Stimulated activated CD4-positive, alpha-beta T cell treated with anti-CD3 and anti-CD28 coated beads, Interleukin-4, amount 100 ng/mL, for 24 hours (primary cell): ENCODE measurements around the gene VPS37C.
"Not testable (repeated sequence)": the region's sequence is repeated elsewhere in the genome, so short reads cannot be mapped to it uniquely, and the experiment has no call there.

ENCODE experiments used
- DNase-seq: peaks from one replicate; pipeline ENCODE4 v3.0.0-alpha.2; 2020

VPS37C gene

DNA sequence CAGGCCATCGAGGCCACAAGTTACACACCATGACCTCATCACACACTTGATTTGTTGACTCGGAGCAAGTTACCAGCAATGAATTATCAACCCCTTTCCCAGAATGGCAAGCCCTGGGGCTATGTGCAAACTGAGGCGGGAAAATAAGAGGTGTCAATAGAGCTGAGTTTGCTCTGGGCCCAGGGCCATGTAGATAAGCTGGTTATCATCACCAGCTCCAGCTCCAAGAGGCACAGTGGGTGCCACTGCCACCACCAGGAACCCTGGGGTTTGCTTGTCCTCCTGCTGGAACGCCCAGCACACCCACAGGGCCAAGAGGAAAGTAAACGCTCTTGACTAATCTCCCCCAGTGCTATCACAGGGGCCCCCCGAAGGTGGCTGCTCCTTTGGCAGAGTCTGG lies 13.0 kb upstream of the VPS37C start:
- DNase-seq: no peak

DNA sequence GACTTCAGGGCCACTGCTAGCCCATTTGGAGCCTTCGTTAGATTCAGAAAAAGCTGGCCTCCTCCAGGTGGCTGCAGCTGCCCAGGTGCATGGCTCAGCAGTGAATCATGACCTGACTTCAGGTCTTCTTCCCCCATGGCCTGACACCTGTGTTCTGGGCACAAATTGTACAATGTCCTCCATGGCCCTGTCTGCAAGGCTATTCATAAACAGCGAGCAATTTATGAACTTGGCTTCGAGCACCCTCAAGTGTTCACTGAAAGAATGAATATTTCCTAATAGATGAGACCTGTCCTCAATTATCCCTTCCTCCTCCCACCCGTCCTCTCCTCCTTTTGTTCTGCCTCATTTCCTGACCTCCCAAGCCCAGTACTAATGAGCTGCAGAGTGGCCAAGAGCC lies 12.2 kb upstream of the VPS37C start:
- DNase-seq: no peak

DNA sequence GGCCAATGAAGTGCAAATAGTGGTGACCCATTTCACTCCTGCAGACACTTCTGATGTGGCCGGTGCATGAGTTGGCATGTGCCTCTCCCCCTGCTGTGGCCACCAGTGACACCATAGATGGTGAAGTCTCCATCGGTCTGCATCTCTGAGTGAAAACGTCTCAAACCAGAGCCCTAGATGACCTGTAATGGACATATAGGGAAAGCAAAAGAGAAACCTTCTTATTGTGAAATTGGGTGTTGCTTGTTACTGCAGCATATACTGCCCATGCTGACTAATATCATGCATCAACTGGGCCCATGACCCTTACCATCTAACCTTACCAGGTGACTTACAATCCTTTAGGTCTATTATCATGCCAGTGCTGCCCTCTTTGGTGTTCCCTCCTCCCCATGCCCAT lies 11.7 kb upstream of the VPS37C start:
- DNase-seq: no peak

DNA sequence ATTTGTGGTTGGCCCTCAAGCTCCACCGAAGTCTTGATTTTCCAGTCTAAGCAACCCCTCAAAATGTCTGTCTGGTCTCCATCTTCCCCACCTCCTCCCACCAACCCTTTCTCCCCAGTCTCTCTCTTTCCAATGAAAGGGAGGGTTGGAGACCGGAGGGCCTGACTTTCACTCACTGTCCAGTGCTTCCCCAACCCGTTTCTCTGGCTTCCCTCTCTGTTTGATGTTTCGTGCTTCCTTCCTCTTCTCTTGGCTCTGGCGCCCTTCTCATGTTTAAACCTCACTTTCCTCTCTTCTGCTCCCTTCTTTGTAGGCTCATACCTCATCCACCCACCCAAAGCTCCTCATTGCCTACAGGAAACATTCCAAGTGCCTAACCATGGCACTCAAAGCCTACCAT lies 11.1 kb upstream of the VPS37C start:
- DNase-seq: no peak

DNA sequence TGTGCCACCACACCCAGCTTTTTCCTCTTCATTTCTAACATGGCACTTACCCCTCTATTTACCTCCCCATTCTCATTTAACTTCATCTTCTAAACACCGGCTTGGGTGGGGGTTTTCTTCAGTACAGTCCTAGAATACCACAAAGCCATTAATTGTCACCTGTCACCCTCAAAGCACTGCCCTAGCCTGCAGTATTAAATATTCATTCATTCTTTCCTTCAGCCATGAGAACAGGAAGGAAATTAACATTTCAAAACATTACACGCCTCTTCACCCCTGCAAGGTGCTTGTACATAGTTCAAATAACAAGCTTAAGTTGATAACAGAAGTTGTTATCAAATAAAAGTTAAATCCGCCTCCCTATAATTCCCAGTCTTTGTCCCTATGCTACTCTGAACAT lies 10.7 kb upstream of the VPS37C start:
- DNase-seq: no peak

DNA sequence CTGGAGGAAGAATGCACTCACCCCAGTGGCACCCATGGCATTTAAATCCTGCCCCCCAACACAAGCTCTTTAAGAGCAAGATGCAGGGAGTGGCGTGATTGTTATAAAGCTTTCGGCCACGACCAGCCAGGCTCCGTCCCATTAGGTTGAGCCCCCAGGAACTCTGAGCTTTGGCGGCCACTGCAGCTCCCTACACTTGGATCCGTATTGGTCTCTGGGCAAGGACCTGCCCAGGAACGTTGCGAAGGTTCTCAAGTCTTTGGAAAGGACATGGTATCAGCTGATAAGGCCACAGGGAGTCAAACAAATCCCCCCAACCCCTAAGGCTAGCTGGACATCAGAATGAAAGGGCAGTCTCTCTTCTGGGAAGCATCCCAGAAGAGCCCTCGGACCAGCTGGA lies 9.3 kb upstream of the VPS37C start:
- DNase-seq: no peak

DNA sequence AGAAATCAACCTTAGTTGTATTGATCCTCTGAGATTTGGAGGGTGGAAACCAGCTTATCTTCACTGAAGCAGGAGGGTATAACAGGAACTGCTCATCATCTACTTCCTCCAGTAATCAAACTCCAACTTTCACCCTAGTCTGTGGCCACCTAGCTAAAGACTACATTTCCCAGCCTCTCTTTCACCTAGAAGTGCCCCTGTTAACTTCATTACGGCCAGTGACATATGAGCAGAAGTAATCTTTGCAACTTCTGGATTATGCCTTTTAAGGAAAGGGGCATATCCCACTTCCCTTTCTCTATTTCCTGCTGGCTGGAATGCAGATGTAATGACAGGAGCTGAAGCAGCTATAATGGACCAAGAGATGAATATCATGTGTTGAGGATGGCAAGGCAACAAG lies 7.6 kb upstream of the VPS37C start:
- DNase-seq: no peak

DNA sequence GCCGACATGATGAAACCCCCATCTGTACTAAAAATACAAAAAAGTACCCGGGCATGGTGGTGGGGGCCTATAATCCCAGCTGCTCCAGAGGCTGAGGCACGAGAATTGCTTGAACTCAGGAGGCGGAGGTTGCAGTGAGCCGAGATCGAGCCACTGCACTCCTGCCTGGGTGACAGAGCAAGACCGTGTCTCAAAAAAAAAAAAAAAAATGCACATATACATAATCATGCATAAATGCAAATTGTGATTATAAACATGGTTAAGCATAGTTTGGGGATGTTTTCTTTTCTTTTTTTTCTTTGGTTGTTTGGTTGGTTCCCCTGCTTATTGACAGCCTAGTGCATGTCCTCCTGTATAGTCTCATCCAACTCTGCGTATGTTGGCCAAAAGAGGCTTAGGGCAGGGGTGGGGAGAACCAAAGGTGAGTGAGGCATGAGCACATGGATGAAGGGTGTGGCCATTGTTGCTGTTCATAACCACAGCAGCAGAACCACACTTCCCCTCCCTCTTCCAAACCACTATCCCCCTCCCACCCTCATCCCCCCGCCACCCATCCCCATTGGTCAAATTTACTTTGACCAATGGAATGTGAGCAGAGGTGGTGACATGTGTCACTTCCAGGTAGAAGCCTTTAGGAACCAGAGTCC lies 6.9 kb upstream of the VPS37C start:
- DNase-seq: no peak

DNA sequence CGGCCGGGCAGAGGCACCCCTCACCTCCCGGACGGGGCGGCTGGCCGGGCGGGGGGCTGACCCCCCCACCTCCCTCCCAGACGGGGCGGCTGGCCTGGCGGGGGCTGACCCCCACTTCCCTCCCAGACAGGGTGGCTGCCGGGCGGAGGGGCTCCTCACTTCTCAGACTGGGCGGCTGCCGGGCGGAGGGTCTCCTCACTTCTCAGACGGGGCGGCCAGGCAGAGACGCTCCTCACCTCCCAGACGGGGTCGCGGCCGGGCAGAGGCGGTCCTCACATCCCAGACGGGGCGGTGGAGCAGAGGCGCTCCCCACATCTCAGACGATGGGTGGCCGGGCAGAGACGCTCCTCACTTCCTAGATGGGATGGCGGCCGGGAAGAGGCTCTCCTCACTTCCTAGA lies 5.1 kb upstream of the VPS37C start:
- not testable (repeated sequence) for DNase-seq

DNA sequence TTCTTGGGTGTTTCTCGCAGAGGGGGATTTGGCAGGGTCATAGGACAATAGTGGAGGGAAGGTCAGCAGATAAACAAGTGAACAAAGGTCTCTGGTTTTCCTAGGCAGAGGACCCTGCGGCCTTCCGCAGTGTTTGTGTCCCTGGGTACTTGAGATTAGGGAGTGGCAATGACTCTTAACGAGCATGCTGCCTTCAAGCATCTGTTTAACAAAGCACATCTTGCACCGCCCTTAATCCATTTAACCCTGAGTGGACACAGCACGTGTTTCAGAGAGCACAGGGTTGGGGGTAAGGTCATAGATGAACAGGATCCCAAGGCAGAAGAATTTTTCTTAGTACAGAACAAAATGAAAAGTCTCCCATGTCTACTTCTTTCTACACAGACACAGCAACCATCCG lies 4.6 kb upstream of the VPS37C start:
- not testable (repeated sequence) for DNase-seq

DNA sequence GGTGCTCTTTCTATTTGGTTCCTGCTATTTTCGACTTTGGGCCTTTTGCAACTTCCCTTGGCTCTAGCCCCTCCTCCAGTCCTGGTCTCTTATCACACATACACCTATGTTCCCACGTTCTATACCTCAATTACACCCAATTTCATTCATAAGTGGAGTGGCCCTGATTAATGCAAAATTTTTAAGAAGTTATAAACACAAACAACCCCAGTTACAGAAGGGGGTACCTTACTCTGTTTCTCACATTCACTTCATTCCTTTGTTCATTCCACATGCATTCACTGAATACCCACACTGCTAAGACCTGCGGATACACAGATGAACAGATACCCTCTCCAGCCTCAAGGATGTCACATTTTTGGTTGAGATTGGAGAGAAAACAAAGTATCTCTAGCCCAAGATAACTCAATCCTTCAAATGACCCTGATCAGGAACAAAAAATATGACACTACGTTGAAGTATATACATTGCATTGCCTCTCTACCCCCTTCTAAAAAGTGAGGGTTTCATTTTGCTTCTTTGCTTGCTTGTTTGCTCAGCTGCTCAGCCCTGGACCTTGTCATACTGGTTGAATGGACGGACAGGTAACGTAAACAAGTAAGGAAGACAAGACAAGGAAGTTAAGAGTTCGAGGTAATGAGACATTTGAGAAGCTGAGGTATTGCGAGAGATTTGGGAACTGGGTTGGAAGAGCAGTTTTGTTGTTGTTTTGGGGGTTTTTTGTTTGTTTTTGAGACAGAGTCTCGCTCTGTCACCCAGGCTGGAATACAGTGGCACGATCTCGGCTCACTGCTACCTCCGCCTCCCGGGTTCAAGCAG lies 3.6 kb upstream of the VPS37C start:
- no peak for DNase-seq

DNA sequence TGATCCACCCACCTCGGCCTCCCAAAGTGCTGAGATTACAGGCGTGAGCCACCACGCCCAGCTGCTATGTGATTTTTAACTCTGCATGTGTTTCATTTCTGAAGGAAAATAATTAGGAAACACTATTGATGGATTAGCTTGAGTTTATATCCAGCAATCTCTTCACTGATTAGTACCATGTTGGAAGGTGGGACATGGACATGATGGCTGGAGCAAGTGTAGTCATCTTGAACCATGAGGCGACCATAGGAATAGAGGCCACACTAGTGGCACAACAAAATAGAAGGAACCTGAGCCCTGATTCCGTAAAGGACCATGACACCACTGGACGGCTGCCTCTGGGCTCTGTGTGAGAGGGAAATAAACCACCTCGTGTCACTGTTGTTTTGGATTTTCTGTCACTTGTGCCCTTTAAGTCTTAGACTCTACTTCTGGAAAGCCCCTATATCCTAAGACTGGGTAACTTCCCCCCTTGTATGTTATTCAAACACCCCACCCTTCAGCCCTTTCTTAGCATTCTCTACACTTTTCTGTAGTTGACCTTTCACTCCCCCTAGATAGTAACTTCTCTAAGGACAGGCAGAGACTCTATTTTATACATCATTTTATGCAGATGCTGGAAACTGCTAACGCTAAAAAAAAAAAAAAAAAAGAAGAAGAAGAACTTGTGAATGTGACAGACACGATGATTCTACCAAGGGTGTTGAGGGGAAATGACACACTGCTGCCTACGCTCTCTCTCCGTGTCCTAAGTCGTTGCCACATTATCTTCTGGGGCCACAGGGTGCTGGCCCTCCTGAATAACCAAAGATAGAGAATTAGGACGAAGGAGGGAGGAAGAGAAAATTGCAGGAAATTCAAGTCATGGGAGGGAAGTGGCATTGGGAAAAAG lies 2.7 kb upstream of the VPS37C start:
- no peak for DNase-seq

DNA sequence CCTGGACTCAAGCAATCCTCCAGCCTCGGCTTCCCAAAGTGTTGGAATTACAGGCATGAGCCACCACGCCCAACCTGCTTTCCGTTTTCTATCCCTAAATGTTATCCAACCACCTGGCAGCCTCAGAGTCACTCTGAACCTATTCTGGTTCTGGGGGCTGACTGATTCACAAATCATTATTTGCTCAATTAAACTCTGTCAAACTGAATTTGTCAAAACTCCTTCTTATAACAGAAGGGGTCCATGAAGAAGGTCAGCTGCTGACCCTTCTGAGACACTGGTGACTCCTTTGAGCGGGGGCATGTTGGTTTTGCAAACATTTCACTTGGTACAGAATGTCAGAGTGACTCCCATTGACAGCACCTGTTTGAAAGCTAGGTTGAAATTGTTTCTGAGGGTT lies 1.8 kb upstream of the VPS37C start:
- no peak for DNase-seq

DNA sequence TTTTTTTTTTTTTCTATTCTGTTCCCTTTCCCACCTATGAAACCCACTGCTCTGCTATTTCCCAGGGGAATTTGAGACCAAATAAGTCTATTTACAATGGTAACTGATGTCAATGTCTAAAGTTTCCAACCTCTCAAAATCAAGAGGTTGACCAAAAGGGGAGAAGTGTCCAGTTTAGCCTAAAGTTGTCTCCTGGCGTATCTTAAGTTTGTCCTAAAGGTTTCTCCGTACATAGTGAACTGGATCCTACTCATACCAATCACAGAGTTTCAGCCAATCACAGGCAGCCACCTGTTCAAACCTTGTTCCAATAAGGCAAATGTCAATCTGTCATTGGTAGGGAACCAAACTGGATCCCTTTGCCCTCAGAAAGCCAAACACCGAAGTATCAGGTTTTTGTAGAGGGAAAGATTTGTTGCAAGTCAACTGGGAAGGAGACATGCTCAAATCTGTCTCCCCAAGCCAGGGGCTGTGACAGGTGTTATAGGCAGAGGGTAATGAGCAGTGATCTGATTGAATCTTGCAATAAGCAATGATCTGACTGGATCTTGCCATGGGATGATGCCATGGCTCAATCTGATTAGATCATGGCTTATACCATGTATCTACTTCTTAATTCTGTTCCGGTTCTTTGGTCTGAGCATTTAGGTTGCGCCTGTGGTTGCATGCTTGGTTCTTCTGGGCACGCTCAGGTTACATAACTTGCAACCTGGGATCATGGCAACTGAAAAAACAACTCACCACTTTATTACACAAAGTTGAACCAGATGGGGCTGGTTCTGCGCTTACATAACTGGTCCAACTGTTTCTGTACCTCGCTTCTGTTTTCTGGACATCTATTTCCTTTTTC lies 1.1 kb upstream of the VPS37C start:
- no peak for DNase-seq

DNA sequence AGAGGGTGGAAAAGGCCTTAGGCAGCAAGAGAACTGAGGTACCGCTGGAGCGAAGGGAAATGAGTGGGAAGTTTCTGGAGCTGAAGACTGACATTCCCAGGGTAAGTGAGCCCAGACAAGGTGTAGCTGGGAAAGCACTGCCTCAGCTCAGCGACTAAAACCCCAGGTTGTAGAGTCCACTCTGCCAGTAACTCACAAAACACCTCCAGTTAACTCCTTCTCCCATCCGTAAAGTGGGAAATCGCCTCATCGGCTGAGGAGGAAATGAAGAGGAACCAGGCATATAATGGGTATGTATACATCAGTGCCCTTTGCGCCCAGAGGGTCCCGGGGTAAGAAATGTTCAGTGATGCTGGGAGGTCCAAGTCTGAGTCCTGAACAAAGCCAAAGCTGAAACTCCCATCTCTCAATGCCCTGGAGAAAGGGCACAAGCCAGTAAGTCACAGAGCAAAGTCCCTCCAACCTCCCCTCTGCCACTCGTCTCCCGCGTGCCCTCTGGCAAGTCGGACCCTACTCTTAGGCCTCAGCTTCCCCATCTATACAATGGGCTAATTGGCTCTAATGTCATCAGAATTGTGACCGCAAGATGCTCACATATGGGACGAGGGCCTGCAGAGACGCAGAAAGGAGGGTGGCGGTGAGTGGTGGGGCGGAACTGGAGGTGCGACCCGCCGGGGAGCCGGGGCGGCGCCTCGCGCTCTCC lies 588 bp downstream of the VPS37C start:
- DNase-seq: no peak

DNA sequence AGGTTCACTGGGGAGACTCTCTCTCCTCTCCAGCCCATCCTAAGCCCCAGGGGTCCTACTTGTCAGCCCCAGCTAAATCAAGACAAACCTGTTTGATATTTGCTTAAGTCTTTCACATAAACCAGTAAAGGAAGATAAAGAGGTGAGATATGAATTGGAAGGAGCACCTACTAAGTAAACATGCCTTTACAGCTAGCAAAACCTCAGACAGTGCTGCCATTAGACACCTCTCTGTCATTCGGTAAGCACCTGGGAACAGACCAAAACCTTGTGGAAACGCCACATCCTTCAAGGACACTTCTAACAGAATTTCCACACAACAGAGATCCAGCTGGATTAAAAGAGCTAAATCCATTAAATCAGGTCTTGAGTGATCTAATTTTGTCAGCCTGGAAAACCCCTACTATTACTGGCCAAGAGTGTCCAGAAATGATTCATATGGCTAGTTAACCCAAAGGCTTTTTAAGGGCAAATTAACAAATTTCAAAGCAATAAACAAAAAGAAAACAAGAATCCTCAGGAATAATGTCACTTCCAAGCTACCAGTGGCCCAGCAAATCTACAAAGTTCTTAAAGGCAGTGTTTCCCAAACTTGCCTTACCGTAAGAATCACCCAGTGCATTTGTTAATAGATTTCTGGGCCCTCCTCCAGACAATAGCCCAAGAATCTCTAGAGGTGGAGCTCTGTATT lies 2.4 kb downstream of the VPS37C start:
- DNase-seq: no peak

DNA sequence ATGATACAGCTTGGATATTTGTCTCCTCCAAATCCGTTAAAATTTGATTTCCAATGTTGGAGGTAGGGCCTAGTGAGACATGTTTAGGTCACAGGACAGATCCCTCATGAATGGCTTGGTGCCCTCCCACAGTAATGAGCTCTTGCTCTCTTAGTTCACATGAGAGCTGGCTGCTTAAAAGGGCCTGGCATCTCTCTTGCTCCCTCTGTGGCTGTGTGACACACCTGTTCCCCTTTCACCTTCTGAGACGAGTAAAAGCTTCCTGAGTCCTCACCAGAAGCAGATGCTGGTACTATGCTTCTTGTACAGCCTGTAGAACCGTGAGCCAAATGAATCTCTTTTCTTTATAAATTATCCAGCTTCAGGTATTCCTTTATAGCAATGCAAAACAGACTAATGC lies 3.5 kb downstream of the VPS37C start:
- no peak for DNase-seq

DNA sequence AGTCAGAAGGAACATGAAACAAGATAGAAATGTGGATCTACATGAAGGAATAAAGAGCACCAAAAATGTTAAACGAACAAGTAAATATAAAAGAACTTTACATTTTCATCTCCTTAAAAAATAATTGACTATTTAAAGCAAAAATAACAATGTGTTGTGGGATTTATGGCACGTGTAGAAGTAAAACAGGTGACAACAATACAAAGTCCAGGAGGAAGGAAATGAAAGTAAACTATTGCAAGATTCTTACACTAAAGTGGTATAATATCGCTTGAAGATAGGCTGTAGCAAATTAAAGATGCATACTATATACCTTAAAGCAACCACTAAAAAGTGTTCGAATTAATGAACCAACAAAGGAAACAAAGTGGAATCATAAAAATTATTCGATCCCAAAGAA lies 5.5 kb downstream of the VPS37C start:
- DNase-seq: no peak

DNA sequence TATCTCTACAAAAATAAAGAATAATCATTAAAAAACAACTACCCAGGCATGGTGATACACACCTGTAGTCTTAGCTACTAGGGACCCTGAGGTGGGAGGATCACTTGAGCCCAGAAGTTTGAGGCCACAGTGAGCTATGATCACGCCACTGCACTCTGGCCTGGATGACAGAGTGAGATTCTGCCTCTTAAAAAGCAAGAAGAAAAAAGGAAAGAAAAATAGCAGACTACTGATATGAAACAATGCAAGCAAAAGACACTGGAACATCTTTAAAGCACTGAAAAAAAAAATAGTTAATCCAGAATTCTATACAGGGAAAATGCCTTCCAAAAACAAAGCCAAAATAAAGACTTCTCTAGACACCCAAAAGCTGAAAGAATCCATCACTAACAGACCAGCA lies 5.9 kb downstream of the VPS37C start:
- no peak for DNase-seq

DNA sequence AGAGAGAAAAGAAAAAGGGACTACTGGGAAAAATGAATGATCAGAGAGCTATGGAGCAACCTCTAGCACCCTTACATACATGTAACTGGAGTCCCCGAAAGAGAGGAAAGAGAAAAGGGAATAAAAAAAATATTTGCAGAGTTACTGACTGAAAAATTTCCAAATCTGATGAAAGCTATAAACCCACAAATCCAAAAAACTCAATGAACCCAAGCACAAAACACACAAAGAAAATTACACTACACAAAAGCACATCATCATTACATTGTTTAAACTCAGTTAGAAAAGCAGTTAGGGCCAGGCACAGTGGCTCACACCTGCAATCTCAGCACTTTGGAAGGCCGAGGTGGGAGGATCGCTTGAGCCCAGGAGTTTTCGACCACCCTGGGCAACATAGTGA lies 6.7 kb downstream of the VPS37C start:
- no peak for DNase-seq

DNA sequence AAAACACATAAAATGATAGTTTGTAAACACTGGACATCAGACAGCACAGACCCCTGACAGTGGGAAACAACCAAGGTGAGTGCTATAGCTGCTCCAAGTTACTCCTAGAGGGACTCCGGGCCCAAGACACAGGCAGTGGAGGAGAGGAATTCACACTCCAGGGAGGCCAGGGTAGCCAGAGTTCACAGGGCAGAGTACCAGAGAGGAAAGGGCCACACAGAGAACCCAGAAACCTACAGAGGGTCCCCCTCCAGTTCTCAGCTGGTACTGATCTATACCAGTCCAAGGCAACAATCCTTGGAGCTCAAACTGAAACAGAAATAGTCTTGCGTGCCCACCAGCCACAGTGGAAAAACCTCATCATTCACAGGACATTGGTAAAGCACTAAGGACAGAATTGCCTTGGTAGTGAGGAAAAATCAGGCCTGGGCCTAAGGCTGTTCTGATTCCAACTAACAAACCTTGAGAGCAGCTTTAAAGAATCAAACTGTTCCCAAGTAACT lies 7.6 kb downstream of the VPS37C start:
- DNase-seq: no peak
